Tibial artery (tissue), 4 donors: ENCODE measurements around the gene NPHP4.

ENCODE experiments used
- DNase-seq, 2 donors: peaks; one replicate each; pipeline ENCODE4 v3.0.0-alpha.2; 2019
- H3K27ac ChIP-seq, 2 donors: fragments of 200-600 bp; sonication (generic) in 1 of 2; 1 replicate in 1 of 2; 2 replicates in 1 of 2; pipeline ENCODE4 v1.5.1; 2018 to 2019; ENCODE audit warnings: mild to moderate bottlenecking in 1 of 2
- H3K27me3 ChIP-seq, 2 donors: fragments of 200-600 bp; sonication (generic) in 1 of 2; one replicate each; pipeline versions ENCODE4 v1.5.1 to v1.6.0; 2016 to 2019
- H3K36me3 ChIP-seq, 3 donors: fragments of 200-600 bp; sonication (generic) in 2 of 3; one replicate each; pipeline ENCODE4 v1.5.1; 2016 to 2019; ENCODE audit warnings: mild to moderate bottlenecking in 2 of 3
- H3K4me1 ChIP-seq, 4 donors: fragments of 200-600 bp; sonication (generic) in 2 of 4; 1 replicate in 3 of 4; 2 replicates in 1 of 4; pipeline ENCODE4 v1.5.1; 2016 to 2019
- H3K4me3 ChIP-seq, 2 donors: fragments of 200-600 bp; sonication (generic) in 1 of 2; 1 replicate in 1 of 2; 2 replicates in 1 of 2; pipeline ENCODE4 v1.5.1; 2018 to 2019; ENCODE audit warnings: mild to moderate bottlenecking in 2 of 2
- H3K9me3 ChIP-seq, 3 donors: fragments of 200-600 bp; sonication (generic) in 1 of 3; one replicate each; pipeline ENCODE4 v1.5.1; 2016 to 2019
- intact Hi-C: fragments of 100-400 bp; cut with DNase I; formaldehyde crosslinking; loops from one replicate; pipeline ENCODE4 v1.15.0; 2023; ENCODE audit warnings: low total_unique reads
- TF ChIP-seq, protein P1 (sequence below), 2 experiments: fragments of 200-600 bp in 1 of 2; fragments of 450-650 bp in 1 of 2; IDR thresholded peaks; one replicate each; pipeline ENCODE4 v1.5.1; 2017 to 2019; ENCODE audit warnings: antibody characterized with exemption in 2 of 2, mild to moderate bottlenecking in 1 of 2, moderate library complexity in 1 of 2

NPHP4 gene

DNA sequence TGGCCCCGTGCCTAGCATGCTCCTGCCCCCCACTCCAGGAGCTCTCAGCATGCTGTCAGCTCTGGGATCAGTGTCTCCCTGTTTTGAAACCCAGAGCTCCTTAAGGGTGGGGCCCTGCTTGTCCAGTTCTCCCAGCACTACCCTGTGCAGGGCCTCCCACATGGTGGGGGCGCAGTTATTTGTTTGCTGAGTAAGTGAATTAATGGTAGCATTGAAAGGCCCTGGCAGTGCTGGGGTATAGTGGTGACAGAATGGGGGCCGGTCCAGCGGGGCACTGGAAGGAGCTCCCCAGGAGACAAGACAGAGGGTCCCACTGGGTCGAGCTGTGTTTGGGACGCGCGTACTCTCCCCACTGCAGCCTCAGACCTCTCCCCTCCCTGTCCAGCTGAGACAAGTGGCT lies 99.9 kb downstream of the NPHP4 start:
- no peaks in the 10 kb centered on the region for H3K4me1 ChIP-seq
- DNase-seq, result no peak
- H3K9me3 ChIP-seq, result no peaks in the 10 kb centered on the region
- no peaks in the 10 kb centered on the region for H3K27me3 ChIP-seq
- H3K4me3 ChIP-seq, result no peak overlapping the region
- TF ChIP-seq, protein P1, sequence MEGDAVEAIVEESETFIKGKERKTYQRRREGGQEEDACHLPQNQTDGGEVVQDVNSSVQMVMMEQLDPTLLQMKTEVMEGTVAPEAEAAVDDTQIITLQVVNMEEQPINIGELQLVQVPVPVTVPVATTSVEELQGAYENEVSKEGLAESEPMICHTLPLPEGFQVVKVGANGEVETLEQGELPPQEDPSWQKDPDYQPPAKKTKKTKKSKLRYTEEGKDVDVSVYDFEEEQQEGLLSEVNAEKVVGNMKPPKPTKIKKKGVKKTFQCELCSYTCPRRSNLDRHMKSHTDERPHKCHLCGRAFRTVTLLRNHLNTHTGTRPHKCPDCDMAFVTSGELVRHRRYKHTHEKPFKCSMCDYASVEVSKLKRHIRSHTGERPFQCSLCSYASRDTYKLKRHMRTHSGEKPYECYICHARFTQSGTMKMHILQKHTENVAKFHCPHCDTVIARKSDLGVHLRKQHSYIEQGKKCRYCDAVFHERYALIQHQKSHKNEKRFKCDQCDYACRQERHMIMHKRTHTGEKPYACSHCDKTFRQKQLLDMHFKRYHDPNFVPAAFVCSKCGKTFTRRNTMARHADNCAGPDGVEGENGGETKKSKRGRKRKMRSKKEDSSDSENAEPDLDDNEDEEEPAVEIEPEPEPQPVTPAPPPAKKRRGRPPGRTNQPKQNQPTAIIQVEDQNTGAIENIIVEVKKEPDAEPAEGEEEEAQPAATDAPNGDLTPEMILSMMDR (IDR thresholded peaks at IDR 0.05), result no peak
- intact Hi-C loops, result no loop called here
- peaks cover 0 to 39% (median 12%) of the 10 kb centered on the region in 3 donors for H3K36me3 ChIP-seq
- no peak overlapping the region for H3K27ac ChIP-seq

DNA sequence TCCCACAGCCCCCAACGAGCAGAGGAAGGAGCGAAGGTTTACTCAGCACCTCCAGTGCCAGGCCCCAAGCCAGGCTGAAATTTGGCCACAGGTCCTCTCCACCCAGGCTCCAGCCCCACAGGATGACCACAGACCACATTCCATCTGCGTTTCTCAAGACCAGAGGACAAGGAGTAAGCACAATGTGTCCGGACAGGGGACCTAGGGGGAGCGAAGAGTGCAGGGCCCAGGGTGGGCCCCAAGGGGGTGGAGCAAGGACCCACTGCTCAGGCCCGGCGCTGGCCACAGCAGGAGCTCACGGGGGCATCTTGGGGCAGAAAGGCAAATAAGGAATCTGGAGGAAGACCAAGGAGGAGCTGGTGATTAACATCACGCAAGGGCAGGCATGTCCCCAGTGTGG lies 100.5 kb downstream of the NPHP4 start:
- no peaks in the 10 kb centered on the region for H3K9me3 ChIP-seq
- TF ChIP-seq, protein P1 (IDR thresholded peaks at IDR 0.05), result no peak
- DNase-seq, result no peak
- intact Hi-C loops, result no loop called here
- no peaks in the 10 kb centered on the region for H3K27me3 ChIP-seq
- H3K4me1 ChIP-seq, result no peaks in the 10 kb centered on the region
- peaks cover 0 to 39% (median 12%) of the 10 kb centered on the region in 3 donors for H3K36me3 ChIP-seq
- no peak overlapping the region for H3K27ac ChIP-seq
- no peak overlapping the region for H3K4me3 ChIP-seq

DNA sequence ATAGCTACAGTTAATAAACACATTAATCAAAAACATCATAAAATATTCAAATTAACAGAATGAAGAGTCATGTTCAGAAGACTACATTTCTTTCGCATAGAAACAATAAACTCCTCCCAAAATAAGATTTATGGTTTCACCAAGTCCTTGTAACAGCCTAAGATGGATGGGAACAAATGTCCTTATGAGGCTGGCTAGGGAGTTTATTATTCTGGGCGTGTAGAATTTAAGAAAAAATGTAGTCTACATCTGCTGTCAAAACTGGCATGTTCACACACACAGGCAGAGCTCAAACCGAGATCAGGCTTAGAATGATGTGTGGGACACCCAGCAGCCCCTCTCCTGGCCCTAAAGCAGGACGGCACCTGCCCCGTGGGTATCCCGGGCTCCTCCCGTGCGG lies 101.1 kb downstream of the NPHP4 start:
- DNase-seq, result no peak
- Histone ChIP-seq H3K4me1 (no peaks in the 10 kb centered on the region), H3K27me3 (no peaks in the 10 kb centered on the region), H3K27ac (no peak overlapping the region), H3K36me3 (peaks cover 0 to 42% (median 12%) of the 10 kb centered on the region in 3 donors), H3K4me3 (no peak overlapping the region), H3K9me3 (no peaks in the 10 kb centered on the region)
- TF ChIP-seq, protein P1 (IDR thresholded peaks at IDR 0.05), result no peak
- intact Hi-C loops, result no loop called here

DNA sequence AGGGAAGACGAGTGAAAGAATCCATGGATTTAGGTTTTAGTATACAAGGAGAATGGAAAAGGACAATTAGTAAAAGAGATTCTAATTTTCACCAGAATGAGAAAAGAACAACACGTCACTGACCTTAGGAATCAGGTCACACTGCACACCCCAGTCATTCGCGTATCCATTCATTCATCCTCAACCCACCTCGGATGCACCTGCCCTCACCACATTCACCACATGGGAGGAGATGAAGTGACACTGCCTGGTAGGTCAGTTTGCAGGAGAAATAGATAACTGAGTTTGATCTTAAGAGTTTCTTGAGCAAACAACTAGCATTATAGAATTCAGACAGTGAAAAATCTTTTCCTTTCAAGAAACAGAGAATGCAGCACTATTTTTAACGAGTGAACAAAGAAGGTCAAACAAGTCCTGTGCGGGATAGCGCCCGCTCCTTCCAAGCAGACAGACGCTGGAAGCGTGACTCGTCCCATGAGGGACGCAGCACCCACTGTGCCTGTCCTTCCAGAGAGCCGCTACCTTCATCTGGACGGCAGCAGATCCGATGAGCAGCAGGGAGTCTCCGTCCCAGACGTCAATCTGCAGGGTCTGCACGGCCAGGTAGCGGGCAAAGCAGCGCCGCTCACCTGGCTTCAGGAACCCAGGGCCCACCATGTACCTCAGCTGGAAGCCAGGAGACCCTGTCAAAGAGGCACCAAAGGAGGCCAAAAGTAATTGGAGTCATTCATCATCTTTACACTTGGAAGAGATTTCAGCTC lies 101.7 kb downstream of the NPHP4 start:
- H3K27me3 ChIP-seq, result no peaks in the 10 kb centered on the region
- no peaks in the 10 kb centered on the region for H3K4me1 ChIP-seq
- no peak for DNase-seq
- H3K36me3 ChIP-seq, result peaks cover 0 to 47% (median 12%) of the 10 kb centered on the region in 3 donors
- intact Hi-C loops, result no loop called here
- no peak overlapping the region for H3K4me3 ChIP-seq
- no peak overlapping the region for H3K27ac ChIP-seq
- H3K9me3 ChIP-seq, result no peaks in the 10 kb centered on the region
- TF ChIP-seq, protein P1 (IDR thresholded peaks at IDR 0.05), result no peak

DNA sequence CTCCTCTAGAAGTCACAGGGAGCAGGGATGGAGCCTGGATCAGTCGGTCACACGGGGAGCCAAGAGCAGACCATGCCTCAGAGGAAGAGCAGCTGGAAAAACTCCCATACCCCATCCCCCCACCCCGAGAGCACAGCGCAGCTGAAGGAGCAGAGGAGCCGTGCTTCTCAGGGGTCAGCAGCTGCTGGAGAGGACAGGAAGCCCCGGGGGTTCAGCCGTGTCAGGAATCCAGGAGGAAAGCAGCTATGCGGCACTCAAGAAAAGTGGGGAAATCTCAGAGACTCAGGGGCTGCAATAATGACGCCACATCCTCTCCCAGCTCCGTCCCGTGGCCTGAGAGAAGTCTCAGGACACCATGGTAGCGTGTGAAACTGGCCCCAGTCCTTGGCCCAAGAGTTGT lies 102.3 kb downstream of the NPHP4 start:
- TF ChIP-seq, protein P1 (IDR thresholded peaks at IDR 0.05), result no peak
- intact Hi-C loops, result no loop called here
- Histone ChIP-seq H3K4me3 (no peak overlapping the region), H3K36me3 (peaks cover 0 to 51% (median 12%) of the 10 kb centered on the region in 3 donors), H3K9me3 (no peaks in the 10 kb centered on the region), H3K4me1 (no peaks in the 10 kb centered on the region), H3K27me3 (no peaks in the 10 kb centered on the region), H3K27ac (no peak overlapping the region)
- DNase-seq, result no peak
